ENCODE measurements around the gene ADAMTSL2.

The ADAMTSL2 gene

GRCh38 chr9:133591985-133592384, 57.5 kb downstream of the ADAMTSL2 start:
- DNase-seq, result no peak

- no peak for DNase-seq
Measured at GRCh38 chr9:133592731-133593409, 58.4 kb downstream of the ADAMTSL2 start.

- DNase-seq, result no peak
Measured at GRCh38 chr9:133593587-133594253, 59.2 kb downstream of the ADAMTSL2 start.

- no peak for DNase-seq
Measured at GRCh38 chr9:133594310-133594709, 59.8 kb downstream of the ADAMTSL2 start.

- DNase-seq, result no peak
Measured at GRCh38 chr9:133595910-133596309, 61.4 kb downstream of the ADAMTSL2 start.

- DNase-seq, result no peak
Measured at GRCh38 chr9:133597316-133597957, 62.9 kb downstream of the ADAMTSL2 start.

- DNase-seq, result no peak
Measured at GRCh38 chr9:133598978-133599377, 64.5 kb downstream of the ADAMTSL2 start.

- no peak for DNase-seq
Measured at GRCh38 chr9:133599470-133600173, 65.1 kb downstream of the ADAMTSL2 start.

- DNase-seq, result no peak
Measured at GRCh38 chr9:133600739-133601138, 66.2 kb downstream of the ADAMTSL2 start.

- DNase-seq, result no peak
Measured at GRCh38 chr9:133601746-133602145, 67.2 kb downstream of the ADAMTSL2 start.

GRCh38 chr9:133602277-133602676, 67.8 kb downstream of the ADAMTSL2 start:
- DNase-seq, result no peak

GRCh38 chr9:133603135-133603927, 68.8 kb downstream of the ADAMTSL2 start:
- DNase-seq, result no peak

- DNase-seq, result no peak
Measured at GRCh38 chr9:133604214-133604613, 69.7 kb downstream of the ADAMTSL2 start.

GRCh38 chr9:133604856-133605255, 70.4 kb downstream of the ADAMTSL2 start:
- DNase-seq, result no peak

- no peak for DNase-seq
Measured at GRCh38 chr9:133605446-133605845, 70.9 kb downstream of the ADAMTSL2 start.

- no peak for DNase-seq
Measured at GRCh38 chr9:133605856-133606707, 71.6 kb downstream of the ADAMTSL2 start.

GRCh38 chr9:133606708-133607025, 72.2 kb downstream of the ADAMTSL2 start:
- DNase-seq, result no peak

GRCh38 chr9:133607381-133607780, 72.9 kb downstream of the ADAMTSL2 start:
- no peak for DNase-seq

GRCh38 chr9:133607976-133608375, 73.5 kb downstream of the ADAMTSL2 start:
- no peak for DNase-seq

GRCh38 chr9:133608382-133608781, 73.9 kb downstream of the ADAMTSL2 start:
- no peak for DNase-seq

- DNase-seq, result no peak
Measured at GRCh38 chr9:133608889-133609288, 74.4 kb downstream of the ADAMTSL2 start.
